ENCODE data around the gene ATP2C2.

Gene ATP2C2

DNA sequence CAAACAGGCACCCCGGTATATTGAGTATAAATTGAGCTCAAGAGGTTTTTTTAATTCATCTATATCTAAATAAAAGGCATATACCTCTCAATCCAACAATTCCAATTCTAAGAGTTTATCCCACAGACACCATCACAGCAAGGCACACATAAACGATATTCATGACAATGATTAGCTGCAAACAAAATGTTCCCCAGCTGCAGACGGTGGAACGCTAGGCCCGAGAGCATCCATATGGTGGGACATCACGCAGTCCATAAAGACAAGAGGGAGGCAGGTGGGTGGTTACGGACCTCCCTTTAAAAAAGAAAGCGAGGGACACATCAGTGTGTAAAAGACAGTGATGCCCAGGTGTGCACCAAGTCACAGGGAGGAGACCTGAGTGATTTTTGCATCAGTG, 108.1 kb downstream of the ATP2C2 start:
- no peaks in the 10 kb centered on the region; the same call in none of the 2 replicates for H3K9me3 ChIP-seq (ENCODE audit: insufficient read depth, low read depth, low read length)
- H3K4me1 ChIP-seq (ENCODE audit: insufficient read depth, low read length), result no peaks in the 10 kb centered on the region
- H3K9ac ChIP-seq (ENCODE audit: low read depth, low read length), result no peak overlapping the region
- H3K36me3 ChIP-seq (ENCODE audit: insufficient read depth, low read depth, low read length), result peaks cover 24% of the 10 kb centered on the region; the same call in 1 of the 2 replicates
- no peak overlapping the region for H3K4me3 ChIP-seq (ENCODE audit: low read length)
- H3K27me3 ChIP-seq (ENCODE audit: insufficient read depth, low read length), result no peaks in the 10 kb centered on the region
- H3K27ac ChIP-seq (ENCODE audit: low read length), result no peak overlapping the region

DNA sequence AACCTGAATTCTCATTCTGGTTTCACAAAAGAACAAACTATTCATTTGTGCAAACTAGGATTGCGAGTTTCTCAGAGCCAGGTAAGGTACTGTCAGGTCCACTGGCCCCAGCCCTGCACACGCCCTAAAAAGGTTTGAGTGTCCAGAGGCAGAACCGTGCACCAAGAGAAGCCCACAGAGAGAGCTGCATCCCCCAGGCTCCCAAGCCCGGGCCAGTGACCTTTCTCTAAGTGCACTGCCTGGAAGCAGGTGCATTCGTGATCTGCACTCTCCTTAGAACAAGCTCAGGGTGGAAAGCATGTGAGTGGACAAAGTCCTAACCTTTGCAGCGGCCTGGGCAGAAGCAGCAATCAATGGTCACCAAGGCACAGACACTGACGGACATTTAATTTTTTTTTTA, 109.3 kb downstream of the ATP2C2 start:
- no peaks in the 10 kb centered on the region for H3K27me3 ChIP-seq (ENCODE audit: insufficient read depth, low read length)
- no peak overlapping the region for H3K4me3 ChIP-seq (ENCODE audit: low read length)
- no peak overlapping the region for H3K27ac ChIP-seq (ENCODE audit: low read length)
- no peak overlapping the region for H3K9ac ChIP-seq (ENCODE audit: low read depth, low read length)
- peaks cover 24% of the 10 kb centered on the region for H3K36me3 ChIP-seq (ENCODE audit: insufficient read depth, low read depth, low read length)
- no peaks in the 10 kb centered on the region; the same call in none of the 2 replicates for H3K9me3 ChIP-seq (ENCODE audit: insufficient read depth, low read depth, low read length)
- no peaks in the 10 kb centered on the region for H3K4me1 ChIP-seq (ENCODE audit: insufficient read depth, low read length)

- Histone ChIP-seq H3K36me3 (ENCODE audit: insufficient read depth, low read depth, low read length) (peaks cover 28% of the 10 kb centered on the region), H3K9me3 (ENCODE audit: insufficient read depth, low read depth, low read length) (no peaks in the 10 kb centered on the region; the same call in none of the 2 replicates), H3K4me1 (ENCODE audit: insufficient read depth, low read length) (no peaks in the 10 kb centered on the region), H3K9ac (ENCODE audit: low read depth, low read length) (no peak overlapping the region), H3K4me3 (ENCODE audit: low read length) (no peak overlapping the region), H3K27ac (ENCODE audit: low read length) (no peak overlapping the region), H3K27me3 (ENCODE audit: insufficient read depth, low read length) (no peaks in the 10 kb centered on the region)
Measured at GRCh38 chr16:84478172-84478947, 110.0 kb downstream of the ATP2C2 start.

DNA sequence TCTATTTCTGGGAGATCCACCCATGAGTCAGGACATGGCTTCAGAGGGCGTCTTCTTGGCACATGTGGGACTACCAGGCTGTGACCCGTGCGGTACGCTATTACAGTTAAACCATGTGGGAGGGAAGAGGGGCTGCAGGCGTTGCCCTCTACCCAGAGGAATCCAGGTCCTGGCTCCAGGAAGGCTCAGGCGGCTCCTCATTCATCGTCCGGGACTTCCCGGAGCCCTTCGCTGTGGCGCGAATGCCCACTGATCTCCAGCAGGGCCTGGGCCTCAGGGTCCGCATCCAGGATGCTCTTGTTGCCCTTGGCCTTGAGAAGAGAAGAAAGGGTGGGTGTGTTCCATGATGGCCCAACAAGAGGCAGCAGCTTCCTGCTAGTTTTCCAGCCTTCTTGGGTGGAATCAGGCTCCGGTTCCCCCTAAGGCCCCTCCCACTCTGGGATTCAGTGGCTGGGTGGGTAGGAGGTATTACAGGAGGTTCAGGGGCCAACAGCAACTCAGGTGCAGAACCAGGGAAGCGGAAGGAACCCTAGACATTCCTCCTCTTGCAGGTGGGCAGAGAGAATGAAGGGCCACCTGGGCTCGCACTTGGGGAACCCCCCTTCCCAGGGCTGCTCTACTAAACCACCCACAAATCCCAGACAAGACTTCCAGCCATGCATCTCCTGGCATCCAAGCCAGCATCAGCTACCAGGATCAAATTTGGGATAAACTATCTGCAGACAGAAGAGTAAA, 111.5 kb downstream of the ATP2C2 start:
- Histone ChIP-seq H3K4me1 (ENCODE audit: insufficient read depth, low read length) (no peaks in the 10 kb centered on the region), H3K36me3 (ENCODE audit: insufficient read depth, low read depth, low read length) (peaks cover 28% of the 10 kb centered on the region), H3K27me3 (ENCODE audit: insufficient read depth, low read length) (no peaks in the 10 kb centered on the region), H3K27ac (ENCODE audit: low read length) (no peak overlapping the region), H3K9me3 (ENCODE audit: insufficient read depth, low read depth, low read length) (no peaks in the 10 kb centered on the region; the same call in none of the 2 replicates), H3K9ac (ENCODE audit: low read depth, low read length) (no peak overlapping the region), H3K4me3 (ENCODE audit: low read length) (no peak overlapping the region)

- Histone ChIP-seq H3K4me3 (ENCODE audit: low read length) (no peak overlapping the region), H3K36me3 (ENCODE audit: insufficient read depth, low read depth, low read length) (peaks cover 29% of the 10 kb centered on the region), H3K4me1 (ENCODE audit: insufficient read depth, low read length) (no peaks in the 10 kb centered on the region), H3K9me3 (ENCODE audit: insufficient read depth, low read depth, low read length) (no peaks in the 10 kb centered on the region), H3K27ac (ENCODE audit: low read length) (no peak overlapping the region), H3K27me3 (ENCODE audit: insufficient read depth, low read length) (no peaks in the 10 kb centered on the region), H3K9ac (ENCODE audit: low read depth, low read length) (no peak overlapping the region)
Measured at GRCh38 chr16:84481051-84481735, 112.9 kb downstream of the ATP2C2 start.

GRCh38 chr16:84482001-84482891, 113.9 kb downstream of the ATP2C2 start:
- peaks cover 37% of the 10 kb centered on the region for H3K36me3 ChIP-seq (ENCODE audit: insufficient read depth, low read depth, low read length)
- H3K27ac ChIP-seq (ENCODE audit: low read length), result no peak overlapping the region
- H3K9ac ChIP-seq (ENCODE audit: low read depth, low read length), result no peak overlapping the region
- no peaks in the 10 kb centered on the region for H3K27me3 ChIP-seq (ENCODE audit: insufficient read depth, low read length)
- H3K4me3 ChIP-seq (ENCODE audit: low read length), result no peak overlapping the region
- no peaks in the 10 kb centered on the region for H3K9me3 ChIP-seq (ENCODE audit: insufficient read depth, low read depth, low read length)
- no peaks in the 10 kb centered on the region for H3K4me1 ChIP-seq (ENCODE audit: insufficient read depth, low read length)

- H3K9me3 ChIP-seq (ENCODE audit: insufficient read depth, low read depth, low read length), result no peaks in the 10 kb centered on the region
- peaks cover 36% of the 10 kb centered on the region for H3K36me3 ChIP-seq (ENCODE audit: insufficient read depth, low read depth, low read length)
- no peaks in the 10 kb centered on the region for H3K27me3 ChIP-seq (ENCODE audit: insufficient read depth, low read length)
- no peak overlapping the region for H3K9ac ChIP-seq (ENCODE audit: low read depth, low read length)
- no peak overlapping the region for H3K27ac ChIP-seq (ENCODE audit: low read length)
- H3K4me1 ChIP-seq (ENCODE audit: insufficient read depth, low read length), result no peaks in the 10 kb centered on the region
- H3K4me3 ChIP-seq (ENCODE audit: low read length), result no peak overlapping the region
Measured at GRCh38 chr16:84482951-84483881, 114.9 kb downstream of the ATP2C2 start.

- H3K4me3 ChIP-seq (ENCODE audit: low read length), result no peak overlapping the region
- no peaks in the 10 kb centered on the region for H3K4me1 ChIP-seq (ENCODE audit: insufficient read depth, low read length)
- no peaks in the 10 kb centered on the region for H3K27me3 ChIP-seq (ENCODE audit: insufficient read depth, low read length)
- no peaks in the 10 kb centered on the region for H3K9me3 ChIP-seq (ENCODE audit: insufficient read depth, low read depth, low read length)
- H3K27ac ChIP-seq (ENCODE audit: low read length), result no peak overlapping the region
- H3K36me3 ChIP-seq (ENCODE audit: insufficient read depth, low read depth, low read length), result peaks cover 36% of the 10 kb centered on the region
- H3K9ac ChIP-seq (ENCODE audit: low read depth, low read length), result no peak overlapping the region
Measured at GRCh38 chr16:84483882-84484565, 115.7 kb downstream of the ATP2C2 start.

DNA sequence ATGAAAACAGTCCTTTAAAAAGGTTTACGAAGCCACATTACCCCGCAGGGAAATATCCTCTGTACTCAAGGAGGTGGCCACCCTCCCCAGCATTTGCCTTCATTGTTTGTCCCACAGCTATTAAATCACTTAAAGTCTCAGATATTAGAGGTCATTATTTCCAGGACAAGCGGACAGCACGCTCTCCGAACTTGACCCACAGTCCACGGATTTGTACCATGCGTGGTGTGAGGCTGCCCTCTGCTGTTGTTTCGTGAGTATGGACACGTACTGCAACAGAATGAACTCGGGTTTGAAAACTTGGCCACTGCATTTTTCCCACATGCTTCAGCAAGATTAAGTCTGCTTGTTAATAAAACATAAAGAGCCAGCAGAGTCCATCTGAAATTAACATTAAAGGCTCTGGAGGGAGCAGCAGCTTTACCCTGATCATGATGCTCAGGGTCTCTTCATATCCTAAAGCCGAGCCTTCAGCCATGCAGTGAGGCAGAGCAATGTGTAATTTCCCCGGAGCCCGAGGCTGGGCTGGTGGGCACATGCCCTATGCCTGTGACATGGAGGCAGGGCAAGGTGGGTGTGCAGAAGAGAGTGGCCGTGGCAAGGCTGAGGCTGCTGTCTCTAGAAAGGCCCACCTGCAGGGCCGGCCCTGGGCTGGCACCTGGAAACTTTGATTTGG, 116.4 kb downstream of the ATP2C2 start:
- peaks cover 39% of the 10 kb centered on the region for H3K36me3 ChIP-seq (ENCODE audit: insufficient read depth, low read depth, low read length)
- H3K27ac ChIP-seq (ENCODE audit: low read length), result no peak overlapping the region
- H3K4me3 ChIP-seq (ENCODE audit: low read length), result no peak overlapping the region
- no peaks in the 10 kb centered on the region for H3K9me3 ChIP-seq (ENCODE audit: insufficient read depth, low read depth, low read length)
- H3K4me1 ChIP-seq (ENCODE audit: insufficient read depth, low read length), result no peaks in the 10 kb centered on the region
- H3K9ac ChIP-seq (ENCODE audit: low read depth, low read length), result no peak overlapping the region
- H3K27me3 ChIP-seq (ENCODE audit: insufficient read depth, low read length), result no peaks in the 10 kb centered on the region

All from iPS-20b (cell line).